ENCODE data around the gene POLD3. TPM values are rescaled to one million over a fixed set of nuclear protein-coding genes. Genes with fewer than 3 reads are reported as not detected.

POLD3 gene
- total RNA-seq, result 10 to 100 TPM; 58.1 to 59.5 TPM

DNA sequence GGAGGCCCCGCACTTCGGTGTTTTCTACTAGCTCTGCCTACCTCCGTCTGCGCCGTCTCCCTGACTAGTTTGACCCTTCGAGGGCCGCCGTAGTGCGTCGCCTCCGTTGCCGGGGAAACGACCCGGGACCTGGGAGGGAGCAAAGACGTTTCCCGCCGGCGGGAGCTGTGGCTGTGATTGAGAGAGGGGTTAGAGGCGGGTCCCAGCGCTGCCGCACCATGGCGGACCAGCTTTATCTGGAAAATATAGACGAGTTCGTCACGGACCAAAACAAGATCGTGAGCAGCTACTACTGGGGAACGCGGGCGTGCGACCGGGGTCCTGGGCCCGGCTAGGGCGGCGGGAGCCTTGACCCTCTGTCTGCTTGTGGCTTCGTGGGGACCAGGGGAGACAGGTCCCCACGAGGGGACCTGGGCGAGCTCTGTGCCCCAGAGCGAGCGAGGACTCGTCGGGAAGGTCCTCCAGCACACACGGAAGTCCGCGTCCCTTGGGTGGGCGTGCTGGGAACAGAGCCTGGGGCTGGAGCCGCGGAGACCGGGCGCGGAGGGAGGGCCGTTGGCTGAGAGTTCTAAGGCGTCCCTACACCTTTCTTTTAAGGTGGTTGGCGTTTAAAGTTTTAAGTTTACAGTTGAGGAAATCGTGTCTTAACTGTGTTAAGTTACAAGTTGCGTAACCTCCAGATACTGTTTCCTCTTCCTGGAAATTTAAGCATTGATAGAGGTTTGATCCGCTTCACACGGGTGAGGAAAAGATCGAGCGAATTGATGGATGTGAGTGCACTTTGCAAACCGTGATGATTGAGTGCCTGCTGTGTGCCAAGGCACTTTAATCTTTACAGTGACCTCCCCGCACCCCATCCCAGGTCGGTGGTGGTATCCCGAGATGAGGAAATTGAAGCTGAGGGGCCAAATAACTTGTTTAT lies at the start of gene POLD3:
Gene POLD3 (plus strand): TSS at position 142 of the 922 bp plus-strand sequence. CDS start 77 bp downstream, at position 219.
- POLR2A ChIA-PET, result interaction anchor here (1.3 kb wide), 1 partner anchor 100 kb away, joined by 17 read pairs; the partner anchor contains the start of gene LIPT2
- CTCF ChIA-PET, result interaction anchor here (0.6 to 1.1 kb wide), 3 partner anchors 15 to 360 kb away, joined by 3 to 5 read pairs (median 3); partner anchors contain the start of gene LIPT2

- ChIA-PET CTCF (no interaction called here), POLR2A (no interaction called here)
Observed at GRCh38 chr11:74543991-74544390, 48.4 kb upstream of the POLD3 start.

DNA sequence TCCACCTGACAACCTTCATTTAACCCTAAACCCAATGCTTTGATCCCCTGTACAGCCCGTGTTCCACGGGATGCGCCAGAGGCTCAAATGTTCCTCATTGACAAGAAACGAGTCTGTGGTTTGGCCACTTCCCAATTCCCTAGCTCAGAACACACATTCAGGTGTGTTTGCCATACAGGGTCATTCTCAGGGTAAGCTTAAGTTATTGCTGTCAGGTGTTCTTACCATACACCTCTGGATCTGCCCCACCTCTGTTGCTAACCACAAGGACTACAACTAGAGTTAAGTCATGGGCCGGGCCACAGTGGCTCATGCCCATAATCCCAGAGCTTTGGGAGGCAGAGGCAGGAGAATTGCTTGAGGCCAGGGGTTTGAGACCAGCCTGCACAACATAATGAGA lies 45.6 kb upstream of the POLD3 start:
- POLR2A ChIA-PET, result no interaction called here
- CTCF ChIA-PET, result no interaction called here

DNA sequence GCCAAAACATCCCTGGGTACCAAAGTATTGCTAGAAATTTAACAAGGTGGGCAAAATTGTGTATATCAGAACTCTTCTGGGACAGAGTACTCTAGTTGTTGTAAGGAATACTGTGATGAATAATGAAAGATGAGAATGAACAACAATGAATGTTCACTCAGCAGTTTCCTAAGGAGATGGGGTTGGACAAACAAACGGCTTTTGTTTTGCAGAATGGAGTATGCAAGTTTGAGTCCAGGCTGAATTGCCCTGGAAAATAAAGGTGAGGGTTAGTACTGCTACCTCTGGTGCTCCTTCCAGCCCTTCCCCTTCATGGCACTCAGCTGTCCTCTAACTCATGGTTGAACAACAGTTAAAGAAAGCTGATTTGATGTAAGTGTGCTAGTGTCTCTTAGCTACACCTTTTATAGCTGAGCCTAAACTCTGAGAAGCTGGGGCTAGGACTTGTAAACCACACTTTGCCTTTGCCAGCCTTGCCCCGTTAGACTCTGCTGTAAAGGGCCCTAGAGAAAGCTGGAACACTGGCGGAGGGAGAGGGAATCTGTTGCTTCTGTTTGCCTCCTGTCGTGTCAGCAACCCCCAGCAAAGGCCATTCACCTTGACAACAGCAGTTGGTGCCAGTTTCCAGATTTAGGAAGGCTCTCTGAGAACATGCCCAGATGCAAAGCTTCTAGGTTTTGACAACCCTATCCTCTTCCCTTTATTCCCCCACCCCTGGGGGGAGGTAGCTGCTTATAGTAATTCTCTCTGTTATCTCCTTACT lies 41.2 kb upstream of the POLD3 start:
- POLR2A ChIA-PET, result no interaction called here
- CTCF ChIA-PET, result interaction anchor here (0.5 kb wide), 1 partner anchor 1176 kb away, joined by 3 read pairs; no protein-coding TSS in a partner anchor

DNA sequence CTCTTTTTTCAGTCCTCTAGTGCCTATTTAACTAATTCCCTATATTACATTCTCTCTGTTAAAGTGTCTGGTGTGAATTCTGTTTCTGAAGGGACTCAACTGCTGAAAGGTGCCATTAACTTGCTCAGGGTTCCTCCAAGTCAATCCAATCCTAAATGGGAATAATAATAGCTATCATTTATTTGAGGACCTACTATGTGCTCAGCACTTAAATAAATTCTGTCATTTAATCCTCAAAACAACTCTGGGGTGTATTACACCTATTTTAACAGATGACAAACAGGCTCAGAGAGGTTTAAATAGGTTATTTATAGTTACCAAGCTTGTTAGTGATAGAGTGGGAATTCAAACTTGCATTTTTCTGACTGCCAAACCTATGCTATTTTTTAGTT lies 40.6 kb upstream of the POLD3 start:
- CTCF ChIA-PET, result interaction anchor here (0.5 kb wide), 1 partner anchor 1175 kb away, joined by 3 read pairs; no protein-coding TSS in a partner anchor
- POLR2A ChIA-PET, result no interaction called here

DNA sequence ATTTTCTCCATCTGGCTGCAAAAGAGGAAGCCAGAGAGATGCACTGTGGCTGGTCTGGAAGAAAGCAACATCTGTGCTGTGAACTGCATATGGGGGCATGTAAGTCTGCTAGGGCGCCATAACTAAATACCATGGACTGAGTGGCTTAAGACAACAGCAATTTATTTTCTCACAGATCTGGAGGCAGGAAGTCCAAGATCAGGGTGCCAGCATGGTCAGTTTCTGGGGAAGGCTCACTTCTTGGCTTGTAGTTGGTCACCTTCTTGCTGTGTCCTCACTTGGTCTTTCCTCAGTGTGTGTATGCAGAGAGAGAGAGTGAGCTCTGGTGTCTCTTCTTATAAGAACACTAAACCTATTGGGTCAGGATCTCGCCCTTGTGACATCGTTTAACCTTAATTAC lies 34.9 kb upstream of the POLD3 start:
- ChIA-PET CTCF (no interaction called here), POLR2A (no interaction called here)

- ChIA-PET POLR2A (no interaction called here), CTCF (interaction anchor here (1.0 to 1.4 kb wide), 2 partner anchors 106 kb away, joined by 3 to 4 read pairs; no protein-coding TSS in a partner anchor)
Observed at GRCh38 chr11:74559110-74559933, 33.1 kb upstream of the POLD3 start.

DNA sequence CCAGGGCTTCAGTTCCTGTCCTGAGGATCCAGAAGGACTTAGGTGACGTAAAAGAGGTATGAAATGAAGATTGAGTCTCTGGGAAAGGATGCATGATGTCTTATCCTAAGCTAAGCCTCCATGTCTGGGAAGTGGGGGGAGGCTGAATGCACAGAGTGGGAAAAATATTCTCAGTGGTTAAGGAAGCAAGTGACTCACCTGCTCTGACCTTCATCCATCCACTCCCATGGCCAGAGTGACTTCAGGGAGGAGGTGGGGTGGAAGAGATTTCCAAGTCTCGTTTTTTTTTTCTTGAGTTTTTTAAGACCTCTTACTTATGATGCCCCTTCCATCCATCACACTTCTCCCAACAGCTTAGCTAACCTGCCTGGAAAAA lies 32.5 kb upstream of the POLD3 start:
- ChIA-PET CTCF (interaction anchor here (1.0 to 1.4 kb wide), 2 partner anchors 106 to 107 kb away, joined by 3 to 4 read pairs; no protein-coding TSS in a partner anchor), POLR2A (no interaction called here)

DNA sequence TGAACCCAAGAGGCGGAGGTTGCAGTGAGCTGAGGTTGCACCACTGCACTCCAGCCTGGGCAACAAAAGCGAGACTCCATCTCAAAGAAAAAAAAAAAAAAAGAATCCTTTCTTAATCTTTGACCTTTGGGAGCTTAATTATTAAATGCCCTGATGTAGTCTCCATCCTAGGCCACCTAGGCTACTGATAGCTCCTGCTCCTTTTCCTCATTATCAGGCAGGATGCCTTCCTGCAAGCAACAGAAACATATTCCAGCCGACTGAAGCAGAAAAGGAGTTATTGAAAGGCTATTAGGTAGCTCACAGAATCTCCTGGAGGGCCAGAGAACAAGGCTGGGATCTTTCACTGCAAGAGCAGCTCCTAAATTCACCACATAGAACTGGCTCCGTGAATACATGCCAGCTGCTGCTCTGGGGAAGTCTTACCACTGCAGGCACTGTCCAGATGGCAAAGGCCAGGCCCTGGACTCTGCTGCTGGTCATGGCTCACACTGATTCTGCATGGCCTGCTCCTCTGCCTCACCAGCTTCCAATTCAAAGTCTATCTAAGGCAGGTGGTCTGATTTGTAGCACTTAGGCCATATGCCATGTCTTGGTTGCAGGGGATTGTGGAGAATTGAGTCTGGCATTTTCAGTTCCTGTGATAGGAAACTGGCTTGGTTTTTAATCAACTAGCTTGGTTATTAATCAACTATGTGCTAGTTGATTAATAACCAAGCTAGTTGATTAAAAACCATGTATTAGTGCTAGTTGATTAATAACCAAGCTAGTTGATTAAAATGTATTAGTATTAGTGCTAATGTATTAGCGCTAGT lies 26.0 kb upstream of the POLD3 start:
- ChIA-PET CTCF (interaction anchor here (0.7 to 1.4 kb wide), 2 partner anchors 113 to 182 kb away, joined by 3 to 4 read pairs; no protein-coding TSS in a partner anchor), POLR2A (no interaction called here)

- ChIA-PET CTCF (interaction anchor here (1.4 kb wide), 1 partner anchor 115 kb away, joined by 4 read pairs; no protein-coding TSS in a partner anchor), POLR2A (no interaction called here)
Observed at GRCh38 chr11:74568028-74568427, 24.4 kb upstream of the POLD3 start.

- ChIA-PET POLR2A (no interaction called here), CTCF (interaction anchor here (0.5 to 2.9 kb wide), 11 partner anchors 9 to 432 kb away, joined by 3 to 19 read pairs (median 4); partner anchors contain the start of gene RNF169)
Observed at GRCh38 chr11:74570266-74571061, 21.9 kb upstream of the POLD3 start.

DNA sequence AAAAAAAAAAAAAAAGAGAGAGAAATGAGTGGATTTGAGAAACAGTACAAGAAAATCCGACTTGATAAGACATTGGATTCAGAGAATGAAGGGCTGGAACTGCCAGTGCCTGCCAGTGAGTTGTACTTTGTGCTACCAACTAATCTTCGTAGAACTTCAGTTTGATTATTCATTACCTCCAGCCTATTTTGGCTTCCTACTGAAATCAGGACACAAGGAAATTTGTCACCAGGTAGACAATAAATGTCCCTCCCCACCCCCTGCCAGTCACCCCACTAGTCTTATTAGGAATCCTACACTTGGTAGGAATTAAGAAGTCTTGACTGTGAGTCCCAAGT lies 21.4 kb upstream of the POLD3 start:
- ChIA-PET POLR2A (no interaction called here), CTCF (interaction anchor here (0.5 to 2.9 kb wide), 8 partner anchors 9 to 433 kb away, joined by 3 to 19 read pairs (median 4); partner anchors contain the start of gene RNF169)

- CTCF ChIA-PET, result interaction anchor here (0.6 to 2.9 kb wide), 2 partner anchors 14 to 120 kb away, joined by 4 to 19 read pairs; no protein-coding TSS in a partner anchor
Observed at GRCh38 chr11:74572349-74572748, 20.0 kb upstream of the POLD3 start.

GRCh38 chr11:74574563-74574962 lies 17.8 kb upstream of the POLD3 start:
- CTCF ChIA-PET, result no interaction called here
- POLR2A ChIA-PET, result no interaction called here

More at GRCh38 chr11:74572349-74572748, 20.0 kb upstream of the POLD3 start:
- POLR2A ChIA-PET, result no interaction called here

GRCh38 chr11:74575999-74576398 lies 16.4 kb upstream of the POLD3 start:
- ChIA-PET POLR2A (no interaction called here), CTCF (no interaction called here)

GRCh38 chr11:74577181-74577580 lies 15.2 kb upstream of the POLD3 start:
- POLR2A ChIA-PET, result no interaction called here
- CTCF ChIA-PET, result no interaction called here

GRCh38 chr11:74577624-74578396 lies 14.6 kb upstream of the POLD3 start:
- POLR2A ChIA-PET, result no interaction called here
- CTCF ChIA-PET, result no interaction called here

All from activated CD8-positive, alpha-beta memory T cell treated with anti-CD3 and anti-CD28 coated beads for 36 hours (primary cell).